Osteoblast (primary cell): ENCODE results near the gene NOP56. TPM values are rescaled to one million over a fixed set of nuclear protein-coding genes. Genes with fewer than 3 reads are reported as not detected.

ENCODE experiments used
- DNase-seq: peaks from one replicate; pipeline ENCODE4 v3.0.0; 2011; ENCODE audit warnings: low spot score, mixed read lengths; ENCODE audit not compliant: insufficient read length; ENCODE audit errors: missing footprints
- H2AFZ ChIP-seq: 2 replicates; pipeline ENCODE4 v1.6.0; 2011; ENCODE audit warnings: mild to moderate bottlenecking, low read length
- H3K27ac ChIP-seq: 2 replicates; pipeline ENCODE4 v1.5.1; 2011; ENCODE audit warnings: mild to moderate bottlenecking, low read depth, low read length, moderate library complexity
- H3K27me3 ChIP-seq: 2 replicates; pipeline ENCODE4 v1.6.0; 2012; ENCODE audit warnings: mild to moderate bottlenecking, control low read depth, inconsistent platforms, low read length, moderate library complexity; ENCODE audit not compliant: insufficient read depth
- H3K36me3 ChIP-seq: 2 replicates; pipeline ENCODE4 v1.5.1; 2011; ENCODE audit warnings: mild to moderate bottlenecking, low read length, control low read depth, moderate library complexity; ENCODE audit not compliant: insufficient read depth
- H3K4me1 ChIP-seq: 2 replicates; pipeline ENCODE4 v1.5.1; 2011; ENCODE audit warnings: mild to moderate bottlenecking, low read length, control low read depth, moderate library complexity; ENCODE audit not compliant: insufficient read depth
- H3K4me2 ChIP-seq: 2 replicates; pipeline ENCODE4 v1.6.0; 2011; ENCODE audit warnings: mild to moderate bottlenecking, low read length; ENCODE audit not compliant: insufficient read depth
- H3K4me3 ChIP-seq: fragments of 200-600 bp; sonication (generic); 3 replicates; pipeline ENCODE4 v1.5.1; 2012; ENCODE audit warnings: mild to moderate bottlenecking, low read length, inconsistent platforms; ENCODE audit not compliant: insufficient read depth
- H3K79me2 ChIP-seq: 2 replicates; pipeline ENCODE4 v1.6.0; 2012; ENCODE audit warnings: mild to moderate bottlenecking, low read length, control low read depth, inconsistent platforms; ENCODE audit not compliant: insufficient read depth
- H3K9me3 ChIP-seq: 2 replicates; pipeline ENCODE4 v1.5.1; 2011; ENCODE audit warnings: low read depth, low read length, control low read depth
- H4K20me1 ChIP-seq: 2 replicates; pipeline ENCODE4 v1.6.0; 2012; ENCODE audit warnings: mild to moderate bottlenecking, low read length, control low read depth; ENCODE audit not compliant: insufficient read depth
- CTCF ChIP-seq: IDR thresholded peaks from 2 replicates; pipeline ENCODE4 v1.5.1; 2011; ENCODE audit warnings: mild to moderate bottlenecking, low read depth, low read length, moderate library complexity; ENCODE audit errors: extremely low read depth
- total RNA-seq: library from RNA; depleted of rRNA; stranded (reverse); fragments of >200 nt; gene quantifications from 2 replicates; pipeline ENCODE4 v1.2.3, GENCODE V29; 2012

Gene NOP56
- total RNA-seq, 1 donor = 91.2 TPM

- Histone ChIP-seq H3K36me3 (no peaks in the 10 kb centered on the region), H3K27me3 (peaks cover 46% of the 10 kb centered on the region), H4K20me1 (no peaks in the 10 kb centered on the region), H3K27ac (no peak overlapping the region), H2AFZ (no peak overlapping the region), H3K9me3 (no peaks in the 10 kb centered on the region), H3K4me3 (no peak overlapping the region), H3K79me2 (no peaks in the 10 kb centered on the region), H3K4me2 (no peak overlapping the region), H3K4me1 (no peaks in the 10 kb centered on the region)
- no peak for TF ChIP-seq CTCF
- DNase-seq = no peak
These were observed 47.5 kb downstream of the NOP56 start for GRCh38 chr20:2699775-2700413.

- no peaks in the 10 kb centered on the region for H4K20me1 ChIP-seq
- H3K27me3 ChIP-seq = peaks cover 36% of the 10 kb centered on the region
- no peak overlapping the region for H3K27ac ChIP-seq
- H3K79me2 ChIP-seq = no peaks in the 10 kb centered on the region
- H3K9me3 ChIP-seq = no peaks in the 10 kb centered on the region
- H3K4me3 ChIP-seq = no peak overlapping the region
- DNase-seq = peak; percentile 68
- no peak for TF ChIP-seq CTCF
- no peak overlapping the region for H3K4me2 ChIP-seq
- H2AFZ ChIP-seq = no peak overlapping the region
- H3K36me3 ChIP-seq = no peaks in the 10 kb centered on the region
- no peaks in the 10 kb centered on the region for H3K4me1 ChIP-seq
These were observed 48.6 kb downstream of the NOP56 start for GRCh38 chr20:2700913-2701620.

- no peak overlapping the region for H3K27ac ChIP-seq
- H3K36me3 ChIP-seq = no peaks in the 10 kb centered on the region
- no peak overlapping the region for H3K4me2 ChIP-seq
- H2AFZ ChIP-seq = no peak overlapping the region
- no peak for TF ChIP-seq CTCF
- no peaks in the 10 kb centered on the region for H3K4me1 ChIP-seq
- H3K79me2 ChIP-seq = no peaks in the 10 kb centered on the region
- H3K27me3 ChIP-seq = peaks cover 37% of the 10 kb centered on the region
- H3K9me3 ChIP-seq = no peaks in the 10 kb centered on the region
- no peak overlapping the region for H3K4me3 ChIP-seq
- DNase-seq = no peak
- H4K20me1 ChIP-seq = no peaks in the 10 kb centered on the region
These were observed 49.2 kb downstream of the NOP56 start for GRCh38 chr20:2701671-2702081.

GRCh38 chr20:2703716-2704475 lies 51.5 kb downstream of the NOP56 start:
- Histone ChIP-seq H3K9me3 (no peaks in the 10 kb centered on the region), H3K4me2 (no peak overlapping the region), H3K27ac (no peak overlapping the region), H3K27me3 (peaks cover 33% of the 10 kb centered on the region), H2AFZ (no peak overlapping the region), H3K79me2 (no peaks in the 10 kb centered on the region), H4K20me1 (no peaks in the 10 kb centered on the region), H3K4me3 (no peak overlapping the region), H3K36me3 (no peaks in the 10 kb centered on the region), H3K4me1 (no peaks in the 10 kb centered on the region)
- no peak for TF ChIP-seq CTCF
- DNase-seq = peak; percentile 66
